ENCODE data around the gene COL1A2.

COL1A2 gene

GRCh38 chr7:94477878-94478277, 83.2 kb downstream of the COL1A2 start:
- H3K4me3 ChIP-seq (ENCODE audit: low read length) = no peak overlapping the region
- H3K36me3 ChIP-seq (ENCODE audit: control insufficient read depth, insufficient read depth, low read length) = no peaks in the 10 kb centered on the region
- no peaks in the 10 kb centered on the region for H3K27me3 ChIP-seq (ENCODE audit: control insufficient read depth, insufficient read depth, low read length)
- no peaks in the 10 kb centered on the region for H3K9me3 ChIP-seq (ENCODE audit: control insufficient read depth, low read length)
- H3K4me1 ChIP-seq (ENCODE audit: control insufficient read depth, insufficient read depth, low read length) = no peaks in the 10 kb centered on the region
- H3K9ac ChIP-seq (ENCODE audit: low read length) = no peak overlapping the region

GRCh38 chr7:94478648-94479214, 84.0 kb downstream of the COL1A2 start:
- Histone ChIP-seq H3K4me1 (ENCODE audit: control insufficient read depth, insufficient read depth, low read length) (no peaks in the 10 kb centered on the region), H3K27me3 (ENCODE audit: control insufficient read depth, insufficient read depth, low read length) (no peaks in the 10 kb centered on the region), H3K9me3 (ENCODE audit: control insufficient read depth, low read length) (no peaks in the 10 kb centered on the region), H3K36me3 (ENCODE audit: control insufficient read depth, insufficient read depth, low read length) (no peaks in the 10 kb centered on the region), H3K4me3 (ENCODE audit: low read length) (no peak overlapping the region), H3K9ac (ENCODE audit: low read length) (no peak overlapping the region)
